Stimulated activated CD8-positive, alpha-beta memory T cell treated with anti-CD3 and anti-CD28 coated beads, Interleukin-12 subunit alpha, Interleukin-12 subunit beta, amount 100 ng/mL, for 24 hours (primary cell): ENCODE data around the gene CLEC18A.
"Not testable (repeated sequence)": the region's sequence is repeated elsewhere in the genome, so short reads cannot be mapped to it uniquely, and the experiment has no call there.

Experiments used
- DNase-seq: peaks from one replicate; pipeline ENCODE4 v3.0.0-alpha.2; 2020; ENCODE audit errors: extremely low read depth

The CLEC18A gene

DNA sequence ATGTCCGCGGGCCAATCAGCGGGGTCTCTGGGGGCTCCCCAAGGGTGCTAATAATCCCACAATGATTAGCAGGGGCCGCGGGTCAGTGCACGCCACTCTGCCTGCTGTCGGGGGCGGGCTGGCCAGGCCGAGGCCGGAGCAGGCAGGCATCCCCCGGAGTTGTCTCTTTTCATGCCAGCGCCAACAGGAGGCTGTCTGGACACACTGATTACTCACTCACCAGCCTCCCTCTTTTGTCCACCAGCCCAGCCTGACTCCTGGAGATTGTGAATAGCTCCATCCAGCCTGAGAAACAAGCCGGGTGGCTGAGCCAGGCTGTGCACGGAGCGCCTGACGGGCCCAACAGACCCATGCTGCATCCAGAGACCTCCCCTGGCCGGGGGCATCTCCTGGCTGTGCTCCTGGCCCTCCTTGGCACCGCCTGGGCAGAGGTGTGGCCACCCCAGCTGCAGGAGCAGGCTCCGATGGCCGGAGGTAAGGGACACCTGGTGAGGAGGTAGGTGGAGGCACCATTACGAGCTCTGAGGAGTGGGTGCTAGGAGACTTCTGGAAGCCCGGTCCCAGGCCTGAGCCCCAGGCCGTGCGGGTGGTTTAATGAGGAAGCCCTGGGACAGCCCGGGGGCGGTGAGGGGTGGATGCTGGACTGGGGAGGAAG, at the start of gene CLEC18A:
TSS of gene CLEC18A (plus strand) at position 318 of the 655 bp plus-strand sequence. CDS start at position 351, 33 bp downstream.
- DNase-seq = not testable (repeated sequence)

DNA sequence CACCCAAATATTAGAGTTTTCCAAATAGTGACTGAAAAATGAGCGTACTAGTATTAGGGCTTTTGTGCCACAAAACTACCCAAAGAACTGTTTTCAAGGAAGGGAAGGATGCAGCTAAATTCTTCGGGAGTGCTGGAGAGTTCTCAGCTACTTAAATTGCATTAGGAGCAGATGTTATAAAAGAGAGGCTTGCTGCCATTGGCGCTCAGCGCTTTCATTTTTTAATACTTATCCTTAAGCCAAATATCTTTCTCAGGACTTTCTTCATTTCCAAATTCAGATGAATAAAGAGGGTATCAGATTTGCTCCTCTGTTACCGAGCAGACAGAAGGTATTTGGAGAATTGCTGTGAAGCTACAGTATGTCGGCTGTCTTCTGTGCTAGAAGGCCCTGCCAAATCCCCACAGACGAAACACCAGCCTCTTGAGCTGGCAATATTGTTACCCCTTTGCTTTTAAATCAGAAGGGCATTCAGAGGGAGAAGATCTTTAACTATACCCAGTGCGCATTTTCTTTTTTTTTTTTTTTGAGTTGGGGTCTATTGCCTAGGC, 47.2 kb upstream of the CLEC18A start:
- DNase-seq = no peak

GRCh38 chr16:69904495-69905170, 46.5 kb upstream of the CLEC18A start:
- DNase-seq = no peak

DNA sequence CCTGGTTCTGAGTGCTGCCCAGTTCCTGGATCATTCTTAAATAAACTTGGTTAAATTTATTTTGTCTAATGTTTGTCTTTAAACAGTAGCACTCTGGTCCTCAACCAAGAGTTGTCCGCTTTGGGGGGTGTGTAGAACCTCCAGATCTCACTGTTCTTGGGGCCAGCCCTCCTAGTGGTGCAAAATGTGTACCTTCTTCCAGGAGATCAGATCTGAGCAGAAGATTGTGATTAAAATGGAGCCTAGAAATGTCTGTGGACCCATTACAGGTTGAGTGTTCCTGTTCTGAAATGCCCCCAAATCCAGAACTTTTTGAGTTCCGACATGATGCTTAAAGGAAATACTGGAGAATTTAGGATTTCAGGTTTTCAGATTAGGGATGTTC, 46.0 kb upstream of the CLEC18A start:
- no peak for DNase-seq

DNA sequence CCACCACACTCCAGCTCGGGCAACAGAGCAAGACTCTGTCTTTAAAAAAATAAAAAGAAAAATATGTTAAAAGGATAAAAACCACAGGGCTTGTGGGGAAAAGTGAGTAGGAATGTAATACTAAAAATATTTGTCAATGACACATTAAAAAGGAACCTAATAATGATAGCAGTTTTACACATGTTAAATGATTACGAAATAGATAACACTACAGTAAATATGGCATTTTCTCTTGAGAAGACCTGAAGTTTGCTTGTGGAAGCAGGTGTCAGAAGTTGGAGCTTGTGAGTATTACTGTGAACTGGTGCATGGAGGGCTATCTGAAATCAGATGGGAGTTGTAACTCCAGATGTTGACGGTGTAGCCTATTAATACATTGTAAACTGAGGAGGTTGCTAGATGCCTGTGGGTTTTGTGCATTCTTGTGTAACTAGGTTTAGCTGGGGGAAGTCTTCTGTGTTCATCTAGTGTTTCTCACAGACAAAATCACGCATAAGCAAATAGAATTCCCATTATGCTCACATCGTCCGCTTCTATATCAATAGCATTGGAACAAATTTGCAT, 44.2 kb upstream of the CLEC18A start:
- no peak for DNase-seq

DNA sequence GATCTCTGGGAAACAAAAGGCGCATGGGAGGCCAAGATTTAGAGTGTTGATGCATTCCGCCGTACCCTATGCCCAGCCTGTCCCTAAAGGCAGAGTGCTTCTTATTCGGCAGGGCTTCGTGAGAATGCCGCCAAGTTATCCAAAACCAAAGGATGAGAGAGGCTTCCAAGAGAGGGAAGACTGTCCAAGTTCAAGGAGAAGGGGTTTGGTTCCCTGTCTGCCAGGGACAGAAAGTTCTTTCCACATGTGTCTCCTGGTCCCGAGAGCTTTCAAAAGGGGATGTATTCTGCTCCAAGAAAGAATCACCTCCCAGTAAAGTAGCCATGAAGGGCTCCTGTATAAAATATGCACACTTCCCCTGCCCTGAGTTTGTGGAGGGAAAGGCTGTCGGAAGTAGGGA, 42.1 kb upstream of the CLEC18A start:
- DNase-seq = no peak

GRCh38 chr16:69909760-69910159, 41.4 kb upstream of the CLEC18A start:
- DNase-seq = no peak

GRCh38 chr16:69910964-69911363, 40.2 kb upstream of the CLEC18A start:
- DNase-seq = no peak

GRCh38 chr16:69916462-69916861, 34.7 kb upstream of the CLEC18A start:
- no peak for DNase-seq

- no peak for DNase-seq
Measured at GRCh38 chr16:69917311-69917710, 33.8 kb upstream of the CLEC18A start.

DNA sequence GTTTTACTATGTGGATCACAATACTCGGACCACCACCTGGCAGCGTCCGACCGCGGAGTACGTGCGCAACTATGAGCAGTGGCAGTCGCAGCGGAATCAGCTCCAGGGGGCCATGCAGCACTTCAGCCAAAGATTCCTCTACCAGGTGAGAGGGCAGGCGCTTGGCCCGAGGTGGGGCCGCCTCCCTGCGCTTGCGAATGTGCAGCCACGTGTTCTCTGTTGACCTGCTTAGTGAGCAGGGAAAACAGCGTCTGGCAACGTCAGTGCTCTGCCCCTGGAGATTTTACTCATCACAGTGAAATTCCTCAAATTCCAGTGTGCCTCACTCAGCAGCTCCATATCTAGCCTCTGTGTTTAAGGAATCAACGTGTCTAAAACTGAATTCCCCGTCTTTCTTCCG, 33.4 kb upstream of the CLEC18A start:
- DNase-seq = no peak

DNA sequence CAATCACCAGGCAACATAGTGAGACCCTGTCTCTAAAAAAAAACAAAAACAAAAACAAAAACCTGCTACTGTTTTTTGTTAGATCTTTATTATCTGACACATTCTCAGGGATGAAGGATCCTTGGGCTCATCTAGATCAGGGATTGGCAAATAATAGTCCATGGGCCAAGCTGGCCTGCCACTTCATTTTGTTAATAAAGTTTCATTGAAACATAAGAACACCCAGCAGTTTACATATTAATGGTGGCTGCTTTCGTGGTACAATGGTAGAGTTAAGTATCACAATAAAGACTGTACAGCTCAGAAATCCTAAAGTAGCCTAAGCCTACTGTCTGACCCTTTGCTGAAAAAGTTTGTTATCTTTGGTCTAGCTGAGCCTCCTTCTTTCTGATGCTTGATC, 32.9 kb upstream of the CLEC18A start:
- no peak for DNase-seq

- no peak for DNase-seq
Measured at GRCh38 chr16:69921127-69921526, 30.0 kb upstream of the CLEC18A start.

DNA sequence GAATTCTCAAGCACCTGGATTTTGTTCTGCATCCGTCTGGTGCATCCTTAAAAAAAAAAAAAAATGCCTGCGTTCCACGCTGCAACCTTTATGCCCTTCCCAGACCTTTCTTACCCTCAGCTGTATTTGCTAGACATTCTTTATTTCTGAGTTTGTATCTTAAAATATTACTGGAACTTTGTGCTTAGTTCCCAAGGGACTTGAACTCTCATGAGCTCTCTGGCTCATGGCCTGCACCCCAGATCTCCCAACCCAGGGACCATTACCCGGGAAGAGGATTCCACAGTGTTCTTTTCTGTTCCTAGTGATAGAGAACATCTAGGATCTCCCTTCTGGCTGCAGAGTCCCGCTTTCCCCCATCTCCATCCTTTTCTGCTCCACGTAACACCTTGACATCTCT, 28.9 kb upstream of the CLEC18A start:
- no peak for DNase-seq

DNA sequence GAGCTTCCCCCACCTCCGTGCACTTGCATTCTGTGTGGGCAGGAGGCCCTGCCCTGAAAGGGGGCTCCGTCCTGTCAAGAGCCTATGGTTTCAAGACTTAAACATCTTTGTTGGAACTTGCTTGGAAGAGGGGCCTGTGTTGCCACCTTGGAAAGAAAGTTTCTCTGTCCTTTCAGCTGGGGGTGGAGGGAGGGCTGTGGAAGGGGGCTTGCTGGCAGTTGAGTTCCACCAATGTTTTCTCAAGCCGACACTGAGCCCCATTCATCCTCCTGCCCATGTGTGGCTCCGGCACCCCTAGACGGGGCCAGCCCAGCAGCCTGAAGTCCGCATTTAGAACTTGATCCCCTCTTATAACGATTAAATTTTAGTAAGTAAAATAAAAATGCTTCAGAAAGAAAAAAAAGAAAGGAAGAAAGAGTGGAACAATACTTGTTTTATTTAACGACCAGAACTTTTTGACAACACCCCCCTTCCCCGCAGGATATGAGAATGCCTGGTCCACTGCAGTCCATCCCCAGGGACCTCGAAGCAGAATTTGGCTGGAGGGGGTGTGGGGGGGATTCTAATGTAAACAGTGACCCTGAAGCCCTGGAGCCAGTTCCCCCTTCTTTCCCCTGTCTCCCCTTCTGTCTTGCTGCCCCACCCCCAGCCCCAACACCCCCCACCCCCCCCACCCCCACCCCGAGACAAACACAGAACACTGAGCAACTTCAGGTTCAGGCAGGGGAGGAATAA, 26.9 kb upstream of the CLEC18A start:
- no peak for DNase-seq

- no peak for DNase-seq
Measured at GRCh38 chr16:69924777-69925191, 26.4 kb upstream of the CLEC18A start.

DNA sequence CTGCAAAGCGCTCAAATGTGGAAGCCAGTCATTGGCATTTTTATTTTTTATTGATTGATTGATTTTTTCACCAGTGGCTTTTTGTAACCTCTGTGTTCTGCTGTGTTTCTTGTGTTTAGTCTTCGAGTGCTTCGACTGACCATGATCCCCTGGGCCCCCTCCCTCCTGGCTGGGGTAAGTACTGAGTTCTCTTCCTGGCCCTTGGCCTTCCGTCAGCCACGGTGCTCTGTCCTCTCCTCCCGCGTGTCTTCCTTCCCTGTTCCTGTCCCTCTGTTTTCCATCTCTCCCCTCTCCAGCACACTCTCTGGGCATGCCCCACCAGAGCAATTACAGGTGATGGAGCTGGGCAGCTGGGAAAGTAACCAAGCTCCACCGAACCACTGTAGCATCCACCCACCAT, 25.8 kb upstream of the CLEC18A start:
- DNase-seq = no peak

GRCh38 chr16:69926241-69926640, 24.9 kb upstream of the CLEC18A start:
- DNase-seq = no peak

DNA sequence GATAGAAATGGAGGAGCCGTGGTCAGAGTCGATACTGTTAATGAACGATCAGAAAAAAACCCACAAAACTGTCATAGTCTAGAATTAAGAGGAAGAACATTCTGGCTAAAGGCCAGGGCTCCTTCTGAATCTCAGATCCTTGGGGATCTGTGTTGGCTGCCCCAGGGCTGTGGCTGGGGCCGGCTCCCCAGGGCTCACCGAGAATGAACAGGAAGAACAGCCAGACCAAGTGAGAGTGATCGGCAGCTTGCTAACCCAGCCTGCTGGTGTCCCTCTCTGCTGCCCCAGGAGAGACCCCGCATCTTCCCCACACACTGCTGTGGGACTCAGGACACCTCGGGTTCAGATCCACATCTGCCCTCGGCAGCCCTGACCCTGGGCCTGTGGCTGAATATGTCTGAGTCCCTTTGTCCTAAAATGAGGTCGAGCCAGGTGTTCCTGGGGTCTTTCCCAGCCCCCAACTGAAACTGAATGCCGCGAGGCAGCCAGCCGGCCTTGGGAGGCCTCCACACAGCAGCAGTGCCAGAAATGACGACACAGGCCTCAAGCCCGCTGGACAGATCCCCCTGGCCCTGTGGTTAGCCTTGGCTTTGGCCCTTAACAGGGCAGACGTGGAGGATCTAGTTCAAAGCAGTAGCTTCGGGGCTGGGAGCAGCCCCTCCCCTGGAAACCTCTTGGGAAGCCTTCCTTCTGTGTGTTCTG, 23.9 kb upstream of the CLEC18A start:
- no peak for DNase-seq

DNA sequence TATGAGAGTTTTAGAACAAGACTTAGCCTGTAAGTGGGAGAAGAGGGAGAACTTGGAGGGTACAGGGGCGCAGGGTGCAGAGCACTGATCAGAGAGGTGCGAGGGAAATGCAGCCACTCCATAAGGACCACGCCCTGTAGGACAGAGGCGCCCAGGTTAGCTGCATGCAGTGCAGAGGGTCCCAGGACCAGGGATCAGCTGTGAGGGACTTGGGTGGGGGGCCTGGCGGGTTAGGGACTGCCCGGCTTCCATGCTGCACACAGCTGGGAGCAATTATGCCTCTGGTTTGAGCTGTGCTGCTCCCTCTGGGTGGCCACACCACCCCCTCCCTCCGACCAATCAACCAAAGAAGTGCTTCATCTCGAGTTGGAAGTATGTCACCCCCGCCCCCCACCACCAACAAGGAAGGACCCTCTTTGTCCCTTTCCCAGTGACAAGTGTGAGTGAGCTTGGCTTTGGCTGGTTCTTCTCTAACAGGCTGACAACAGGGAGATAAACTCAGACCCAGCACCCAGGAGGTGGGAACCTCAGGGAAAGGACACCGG, 22.2 kb upstream of the CLEC18A start:
- no peak for DNase-seq

DNA sequence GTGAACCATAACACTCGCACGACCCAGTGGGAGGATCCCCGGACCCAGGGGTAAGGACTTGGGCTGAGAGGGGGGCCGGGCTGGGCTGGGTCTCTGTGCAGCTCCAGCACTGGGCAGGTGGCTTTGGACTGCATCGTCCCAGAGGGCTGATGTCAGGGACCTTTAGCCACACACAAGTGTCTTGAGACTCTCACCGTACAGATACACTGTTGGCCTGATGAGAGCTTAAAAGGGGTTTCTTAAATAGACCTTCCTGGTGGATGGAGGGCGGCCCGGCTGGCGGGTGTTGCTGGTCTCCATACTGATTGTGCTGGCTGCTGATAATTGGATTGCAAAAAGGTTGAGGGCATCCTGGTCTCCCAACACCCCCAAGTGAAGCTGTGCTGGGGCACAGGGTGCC, 21.7 kb upstream of the CLEC18A start:
- no peak for DNase-seq
